NCI-H2196 treated with DMSO at 0.1 percent for 48 hours (cell line): ENCODE results near the gene NOL12.

Experiments
- DNase-seq: peaks from one replicate; lab custom pipeline; 2025; ENCODE audit not compliant: unreplicated experiment; lab: John Stamatoyannopoulos, UW

The NOL12 gene

GRCh38 chr22:37659066-37659896 is 26.9 kb upstream of the NOL12 start:
- DNase-seq, result no peak

GRCh38 chr22:37659897-37660708 is 26.0 kb upstream of the NOL12 start:
- no peak for DNase-seq

GRCh38 chr22:37660709-37661045 is 25.5 kb upstream of the NOL12 start:
- DNase-seq, result no peak

- DNase-seq, result no peak
Observed at GRCh38 chr22:37661160-37661924, 24.8 kb upstream of the NOL12 start.

GRCh38 chr22:37662039-37662438 is 24.1 kb upstream of the NOL12 start:
- DNase-seq, result no peak

GRCh38 chr22:37663521-37664140 is 22.5 kb upstream of the NOL12 start:
- DNase-seq, result no peak

GRCh38 chr22:37664249-37665101 is 21.7 kb upstream of the NOL12 start:
- DNase-seq, result no peak

- no peak for DNase-seq
Observed at GRCh38 chr22:37665487-37665886, 20.7 kb upstream of the NOL12 start.

- DNase-seq, result no peak
Observed at GRCh38 chr22:37669586-37669985, 16.6 kb upstream of the NOL12 start.

- DNase-seq, result no peak
Observed at GRCh38 chr22:37672206-37672919, 13.8 kb upstream of the NOL12 start.

GRCh38 chr22:37672920-37673455 is 13.2 kb upstream of the NOL12 start:
- DNase-seq, result no peak

GRCh38 chr22:37674248-37674647 is 11.9 kb upstream of the NOL12 start:
- no peak for DNase-seq

GRCh38 chr22:37674951-37675929 is 10.9 kb upstream of the NOL12 start, which contains the start of gene LGALS1:
Gene LGALS1, plus strand, starts transcription at chr22:37675636. Its CDS starts 67 bp downstream, at chr22:37675703.
- peak; percentile 69 for DNase-seq

- DNase-seq, result no peak
Observed at GRCh38 chr22:37675930-37676735, 10.0 kb upstream of the NOL12 start.

- peak; percentile 64 for DNase-seq
Observed at GRCh38 chr22:37676736-37677492, 9.2 kb upstream of the NOL12 start.

- no peak for DNase-seq
Observed at GRCh38 chr22:37677493-37677974, 8.6 kb upstream of the NOL12 start.
